NCI-H2171 (cell line): ENCODE data around the gene KCNAB1.

Experiments
- DNase-seq: peaks from one replicate; lab custom pipeline; 2025; lab: John Stamatoyannopoulos, UW

KCNAB1 gene

DNA sequence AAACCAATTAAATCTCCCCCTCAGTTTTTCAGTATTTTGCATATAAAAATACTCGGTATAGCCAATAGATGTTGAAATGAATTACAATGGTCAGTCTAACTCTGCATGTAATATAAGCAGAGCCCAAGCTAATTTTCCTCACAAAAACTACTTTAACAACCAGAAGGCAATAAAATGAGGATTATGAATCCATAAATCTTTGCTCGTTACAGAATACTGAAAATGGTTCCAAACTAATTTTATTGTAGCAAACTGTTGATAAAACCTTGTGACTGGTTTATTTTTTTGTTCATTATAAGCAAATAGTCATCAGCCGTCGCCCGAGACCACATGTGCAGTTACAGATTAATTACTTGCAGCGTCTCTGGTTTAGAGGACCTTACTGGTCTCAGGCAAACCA is 251.3 kb downstream of the KCNAB1 start:
- DNase-seq: no peak

DNA sequence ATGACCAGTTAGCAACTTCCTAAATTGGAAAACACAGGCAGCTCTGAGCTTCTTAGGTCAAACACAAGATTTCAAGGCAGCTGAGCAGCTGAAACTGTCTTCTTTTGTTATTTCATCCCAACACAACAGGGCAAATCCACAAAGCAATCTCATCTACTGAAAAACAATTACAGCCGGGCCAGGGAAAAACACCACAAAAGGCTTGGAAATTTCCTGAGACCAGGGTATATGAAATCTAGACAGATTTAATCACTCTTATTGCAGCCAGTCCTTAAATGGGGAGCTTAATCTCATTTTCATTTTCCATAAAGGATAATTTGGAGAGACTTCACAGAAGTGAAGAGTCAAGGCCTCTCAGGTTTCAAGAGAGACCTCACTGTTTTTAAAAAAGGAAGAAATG is 252.7 kb downstream of the KCNAB1 start:
- DNase-seq: no peak

DNA sequence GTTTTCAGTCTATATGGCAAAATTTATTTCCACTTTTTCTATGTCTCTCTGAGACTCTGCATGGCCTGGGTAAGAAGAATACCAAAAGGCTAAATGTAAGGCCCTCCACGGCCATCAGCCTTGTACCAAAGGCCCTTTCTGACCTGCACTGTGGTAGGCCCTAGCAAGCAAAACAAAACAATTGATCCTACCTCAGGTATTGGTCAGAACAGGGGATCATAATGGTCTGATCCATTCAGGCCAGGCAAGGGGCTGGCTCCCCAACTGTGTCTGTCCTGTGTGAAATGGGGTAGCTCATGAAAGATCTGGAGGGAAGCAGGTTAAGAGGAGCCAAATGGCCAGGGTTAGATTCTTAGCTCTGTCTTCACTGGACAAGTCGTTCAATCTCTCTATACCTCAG is 253.3 kb downstream of the KCNAB1 start:
- no peak for DNase-seq

DNA sequence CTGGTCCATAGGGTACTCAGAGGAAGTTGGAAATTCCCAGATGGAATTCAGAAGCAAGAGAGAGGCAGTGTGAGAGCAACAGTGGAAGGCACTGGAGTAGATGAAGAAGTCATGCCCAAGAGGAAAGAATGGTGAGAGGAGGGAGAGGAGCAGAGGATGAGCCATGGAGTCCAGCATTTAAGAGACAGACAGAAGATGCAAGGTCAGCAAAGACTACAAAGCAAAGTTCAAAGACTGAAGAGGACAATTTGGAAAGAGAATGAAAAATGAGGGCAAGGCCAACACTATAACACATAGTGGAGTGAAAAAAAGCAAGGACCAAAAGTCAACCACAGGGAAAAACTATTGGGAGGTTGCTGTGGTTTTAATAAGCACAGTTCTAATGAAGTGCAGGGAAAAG is 255.8 kb downstream of the KCNAB1 start:
- DNase-seq: no peak

DNA sequence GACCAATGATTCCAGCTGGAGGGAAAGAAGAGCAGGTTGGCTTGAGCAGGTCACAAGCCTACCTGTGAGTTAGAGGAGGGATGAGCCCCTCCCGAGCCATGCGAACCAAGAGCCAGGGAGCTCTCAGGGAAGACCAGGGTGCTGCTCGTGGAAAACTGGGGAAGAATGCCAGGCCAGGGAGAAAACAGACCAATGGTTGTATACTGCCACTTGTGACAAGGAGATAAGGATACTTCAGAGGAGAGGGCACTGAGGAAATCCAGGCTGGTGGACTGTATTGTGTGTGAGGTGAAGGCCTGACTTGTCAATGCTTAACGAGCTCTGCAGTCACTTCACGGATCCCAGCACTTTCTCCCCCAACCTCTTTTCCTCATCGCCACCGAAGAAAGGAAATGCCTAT is 256.9 kb downstream of the KCNAB1 start:
- no peak for DNase-seq

DNA sequence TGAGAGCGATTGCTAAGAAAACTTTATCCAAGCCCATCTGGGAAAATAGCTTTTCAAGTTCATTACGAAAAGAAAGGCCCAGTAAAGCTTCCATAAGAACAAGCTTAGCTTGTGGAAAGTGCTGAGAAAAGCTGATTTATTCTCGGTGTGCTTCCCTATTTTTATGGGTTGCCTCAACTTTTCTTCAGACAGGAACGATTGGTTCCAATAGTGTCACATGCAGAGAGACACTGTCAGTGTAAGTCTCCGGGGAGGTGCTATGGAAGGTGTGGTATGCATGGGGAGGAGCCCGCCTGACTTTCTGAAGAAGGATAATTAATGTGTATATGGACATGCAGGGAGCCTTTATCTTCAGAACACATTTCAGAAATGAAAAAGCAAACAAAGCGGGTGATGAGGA is 257.3 kb downstream of the KCNAB1 start:
- no peak for DNase-seq

DNA sequence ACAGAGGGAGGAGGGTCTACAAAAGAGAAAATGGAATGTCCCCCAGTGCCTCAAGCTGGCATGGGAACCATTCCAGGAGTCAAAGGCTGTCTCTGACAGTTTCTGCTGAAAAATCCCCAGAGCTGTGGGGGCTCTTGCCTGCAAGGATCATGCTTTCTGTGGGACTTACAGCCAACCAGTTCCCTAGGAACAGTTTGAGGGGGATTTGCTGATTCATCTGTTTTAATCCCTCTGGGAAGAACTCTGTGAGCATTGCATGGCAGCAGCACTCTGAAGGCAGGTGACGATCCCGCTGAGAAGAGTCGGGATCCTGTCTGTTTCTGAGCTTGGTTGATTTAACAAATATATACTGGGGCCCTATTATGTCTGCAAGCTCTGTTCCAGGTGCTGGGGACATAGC is 258.5 kb downstream of the KCNAB1 start:
- no peak for DNase-seq

DNA sequence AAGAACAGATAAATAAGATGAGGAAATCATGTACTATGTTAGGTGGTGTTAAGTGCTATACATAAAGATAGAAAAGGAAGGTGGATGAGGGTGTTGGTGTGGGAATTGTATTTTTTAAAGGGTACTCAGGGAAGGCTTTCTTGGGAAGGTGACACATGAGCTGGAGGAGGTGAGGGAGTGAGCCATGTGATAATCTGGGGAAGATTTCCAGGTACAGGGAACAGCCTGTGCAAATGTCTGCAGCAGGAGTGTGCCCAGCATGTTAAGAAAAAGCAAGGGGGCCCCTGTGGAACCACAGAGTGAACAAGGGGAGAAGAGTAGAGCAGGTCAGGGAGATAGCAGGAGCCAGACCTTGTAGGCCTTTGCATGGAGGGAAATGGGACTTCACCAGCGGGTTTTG is 258.9 kb downstream of the KCNAB1 start:
- DNase-seq: no peak

DNA sequence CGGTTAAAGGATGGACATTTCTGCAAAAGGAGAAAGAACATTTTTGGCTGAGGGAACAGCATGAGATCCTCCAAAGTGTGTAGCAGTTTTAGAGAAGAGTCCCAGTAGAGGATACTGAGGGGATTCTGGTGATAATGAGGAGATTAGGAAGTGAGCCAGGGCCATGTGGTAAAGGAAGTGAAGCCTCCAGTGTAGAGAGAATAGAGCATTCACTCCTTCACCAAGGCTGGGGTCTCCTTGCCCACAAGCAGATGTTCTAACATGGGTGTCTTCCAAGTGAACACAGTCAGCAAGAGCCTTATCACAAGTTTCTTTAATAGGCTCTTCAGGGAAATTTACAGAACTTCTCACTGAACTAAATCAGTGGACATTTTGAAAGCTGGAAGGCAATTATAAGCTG is 260.9 kb downstream of the KCNAB1 start:
- DNase-seq: no peak

DNA sequence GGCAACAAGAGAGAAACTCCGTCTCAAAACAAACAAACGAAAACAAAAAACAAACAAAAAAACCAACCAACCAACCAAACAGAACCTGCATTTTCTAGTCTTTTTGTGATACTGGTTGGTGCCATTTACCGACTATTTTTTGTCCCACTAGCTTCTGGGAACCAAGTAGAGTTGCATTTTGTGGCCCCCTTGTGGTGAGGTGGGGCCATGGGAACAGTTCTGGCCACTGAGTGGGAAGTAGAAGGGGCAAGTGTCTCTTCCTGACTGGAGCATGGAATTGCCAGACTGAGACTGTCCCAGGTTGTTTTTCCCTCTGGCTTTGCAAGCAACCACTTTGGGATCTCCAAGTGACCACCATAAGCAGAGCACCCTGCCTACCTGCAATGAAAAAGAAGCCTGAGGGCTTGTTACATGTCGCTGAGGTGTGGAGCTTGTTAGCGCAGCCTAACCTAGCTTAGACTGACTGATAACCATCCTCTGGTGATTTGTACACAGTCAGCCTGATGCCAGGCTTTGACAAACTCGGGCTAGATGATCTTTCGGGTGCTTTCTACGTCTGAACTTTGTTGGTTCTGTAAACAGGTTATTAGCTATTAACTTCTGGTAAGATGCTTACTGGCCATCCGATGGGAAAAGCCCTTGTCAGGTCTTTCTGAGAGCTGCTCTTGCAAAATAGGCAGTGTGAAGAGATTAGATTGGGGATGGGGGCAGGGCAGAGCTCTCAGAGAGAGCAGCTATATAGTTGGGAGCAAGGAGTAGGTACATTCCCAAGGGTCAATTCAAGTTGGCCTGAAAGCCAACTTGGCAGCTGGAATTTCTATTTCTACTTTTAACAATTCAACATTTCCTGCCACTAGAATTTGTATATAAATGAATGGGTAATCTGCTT is 262.3 kb downstream of the KCNAB1 start:
- DNase-seq: no peak

DNA sequence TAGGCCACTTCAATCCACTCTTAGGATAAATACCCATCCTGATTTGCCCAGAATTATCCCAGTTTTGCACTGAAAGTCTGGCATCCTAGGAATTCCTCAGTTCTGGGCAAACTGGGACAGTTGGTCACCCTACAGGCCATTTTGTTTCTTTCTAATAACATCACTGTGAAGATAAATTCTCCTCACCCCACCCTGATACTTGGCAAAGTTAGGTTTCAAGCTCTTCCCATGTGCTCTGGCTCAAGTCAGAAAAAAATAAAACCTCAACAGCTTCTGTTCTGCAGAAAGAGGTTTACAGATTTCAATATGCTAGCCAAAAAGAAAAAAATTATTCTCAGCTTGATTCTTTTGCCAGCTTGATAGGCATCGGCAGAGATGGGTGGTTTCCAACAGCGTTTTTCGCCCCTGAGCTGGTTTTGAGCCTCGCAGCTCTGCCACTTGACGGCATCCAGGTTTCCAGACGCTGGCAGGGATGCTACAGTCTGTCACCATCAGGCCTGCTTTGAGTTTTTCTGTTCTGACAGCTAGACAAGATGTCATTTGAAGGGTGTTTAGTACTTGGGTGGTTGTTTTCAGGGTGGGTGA is 263.2 kb downstream of the KCNAB1 start:
- DNase-seq: no peak

DNA sequence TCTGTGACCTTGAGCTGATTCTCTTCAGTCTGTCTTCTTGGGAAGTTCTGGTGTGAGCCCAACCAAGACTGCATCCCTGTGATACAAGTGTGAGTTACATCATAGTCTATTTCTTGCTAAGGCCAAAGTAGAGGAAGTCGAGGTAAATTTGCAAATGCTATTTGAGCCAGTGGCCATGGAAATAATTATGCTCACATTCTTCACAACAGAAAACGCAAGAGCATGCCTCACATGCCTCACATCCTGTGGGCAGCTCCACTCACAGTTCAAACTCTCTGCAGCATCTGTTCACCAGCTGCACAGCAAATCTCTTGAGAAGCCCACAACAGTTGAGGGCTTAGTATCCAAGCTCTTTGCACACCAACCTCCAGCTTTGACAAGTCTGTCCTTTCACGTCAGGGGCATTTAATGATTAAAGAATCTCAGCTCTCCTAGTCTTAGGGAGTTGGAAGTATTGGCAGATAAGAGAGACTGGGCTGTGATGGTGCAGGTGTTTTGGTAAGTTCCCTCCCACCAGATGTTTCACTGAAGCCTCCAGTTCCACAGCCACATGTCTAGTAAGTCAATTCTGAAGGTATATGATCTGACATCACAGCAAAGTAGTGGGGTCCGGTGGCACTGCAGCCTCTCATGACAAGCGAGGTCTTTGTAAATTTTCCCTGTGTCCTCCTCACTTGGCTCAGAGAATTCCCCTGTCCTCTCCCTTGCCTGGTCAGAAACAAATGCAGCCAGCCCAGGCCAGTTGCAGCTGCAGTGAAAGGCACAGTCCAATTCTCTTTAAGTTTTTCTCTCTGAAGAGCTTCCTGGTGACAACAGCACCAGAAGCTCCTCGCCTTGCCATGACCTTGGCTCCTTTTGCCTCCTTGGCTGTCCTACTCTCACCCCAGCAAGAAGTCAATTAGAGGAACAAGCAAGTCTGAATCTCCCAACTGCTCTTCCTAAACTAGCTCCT is 268.4 kb downstream of the KCNAB1 start:
- no peak for DNase-seq

DNA sequence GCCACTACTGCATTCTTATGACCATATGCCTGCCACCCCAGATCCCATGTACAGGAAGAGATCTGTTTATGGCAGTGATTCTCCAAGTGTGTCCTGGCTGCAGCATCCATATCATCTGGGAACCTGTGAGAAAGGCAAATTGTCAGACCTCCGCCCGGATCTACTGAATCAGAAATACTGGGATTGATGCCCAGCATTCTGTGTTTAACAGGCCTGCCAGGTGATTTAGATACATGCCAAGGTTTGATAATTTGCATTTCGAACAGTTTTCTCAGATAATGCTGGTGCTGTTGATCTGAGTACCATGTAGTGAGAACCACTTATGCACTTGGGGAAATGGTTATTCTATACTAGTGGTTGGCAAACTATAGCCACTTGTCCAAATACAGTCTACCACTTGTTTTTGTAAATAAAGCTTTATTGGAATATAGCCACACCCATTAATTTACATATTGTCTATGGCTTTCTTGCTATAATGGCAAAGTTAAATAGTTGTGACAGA is 269.1 kb downstream of the KCNAB1 start:
- no peak for DNase-seq

DNA sequence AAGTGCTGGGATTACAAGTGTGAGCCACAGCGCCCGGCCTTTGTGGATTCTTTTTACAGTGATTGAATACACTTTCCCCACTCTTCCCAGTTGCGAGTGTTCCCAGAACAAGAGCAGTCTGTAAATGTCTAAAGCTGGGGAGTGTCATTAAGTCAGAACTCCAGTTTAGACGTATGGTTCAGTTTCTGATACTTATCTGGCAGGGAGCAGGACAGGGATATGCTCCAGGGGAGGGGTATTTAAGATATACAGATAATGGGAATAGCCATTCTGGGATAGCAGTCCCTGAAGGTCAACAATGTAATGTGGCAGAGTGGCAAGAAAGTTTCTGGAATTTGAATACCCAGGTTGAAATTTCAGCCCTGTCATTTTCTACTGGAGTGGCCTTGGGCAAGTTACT is 270.5 kb downstream of the KCNAB1 start:
- DNase-seq: no peak

DNA sequence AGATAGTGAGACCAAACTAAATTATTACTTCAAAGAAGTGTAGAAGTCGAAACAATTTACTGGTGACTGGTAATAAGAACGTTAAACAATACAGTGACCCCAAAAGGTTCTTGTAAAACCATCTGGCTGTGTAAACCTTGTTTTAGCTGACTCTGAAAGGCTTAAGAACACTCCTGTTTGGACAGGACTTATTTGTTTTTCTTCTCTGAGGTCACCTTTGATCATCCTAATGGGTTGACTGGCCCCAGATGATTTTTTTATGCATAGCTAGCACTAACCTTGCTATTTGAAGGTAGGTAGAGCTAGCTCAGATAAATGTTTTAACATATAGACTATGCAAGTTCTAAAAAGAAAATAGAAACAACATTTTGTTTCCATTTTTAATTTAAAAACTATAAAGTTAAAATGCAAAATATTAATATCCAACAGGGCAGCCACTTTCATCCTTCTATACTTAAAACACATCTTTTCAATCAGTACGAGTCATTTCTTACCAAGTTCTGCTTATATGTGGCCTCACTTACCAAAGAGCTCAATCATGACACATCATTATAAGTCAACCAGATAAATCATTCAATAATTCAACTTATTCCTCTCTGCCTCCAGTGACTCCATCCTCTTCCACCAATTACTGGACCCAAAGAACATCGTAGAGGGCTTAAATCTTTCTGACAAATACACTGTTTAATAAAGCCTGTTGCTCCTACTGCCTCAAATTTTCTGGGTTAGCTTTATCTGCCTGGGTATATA is 275.8 kb downstream of the KCNAB1 start:
- no peak for DNase-seq

DNA sequence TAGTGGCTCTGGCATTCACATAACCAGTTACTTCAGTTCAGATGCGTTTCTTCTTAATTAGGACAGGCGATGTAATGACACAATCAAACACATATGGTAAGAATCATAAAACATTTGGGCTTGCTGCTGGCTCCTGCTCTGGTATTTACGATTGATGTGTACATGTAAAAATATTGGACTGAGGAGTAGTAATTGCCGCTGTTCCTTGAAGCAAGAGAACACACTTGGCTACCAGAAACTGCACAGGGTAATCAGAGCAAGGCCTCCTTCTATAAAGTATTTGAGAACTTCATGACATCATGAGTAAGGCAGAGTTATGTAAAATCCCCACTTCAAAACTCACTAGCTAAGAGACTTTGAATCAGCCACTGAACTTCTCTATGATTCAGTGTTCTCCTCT is 276.5 kb downstream of the KCNAB1 start:
- no peak for DNase-seq

DNA sequence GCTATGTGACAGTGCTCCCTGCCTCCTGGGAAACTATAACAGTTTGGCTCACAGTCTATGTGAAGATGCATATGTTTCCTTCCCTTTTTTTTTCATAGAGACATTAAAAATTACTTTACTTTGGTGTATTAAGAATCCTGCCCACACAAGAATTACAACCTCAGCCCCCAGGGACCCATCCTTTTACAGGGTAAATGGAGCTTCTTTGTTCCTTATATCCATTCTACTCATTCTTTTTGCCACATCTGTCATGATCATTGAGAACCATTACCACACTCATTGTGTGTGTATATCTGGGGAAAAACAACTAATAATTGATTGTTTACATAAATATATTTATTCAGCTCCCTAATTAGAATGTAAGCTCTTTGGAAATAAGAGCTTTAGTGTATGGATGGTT is 277.2 kb downstream of the KCNAB1 start:
- no peak for DNase-seq

DNA sequence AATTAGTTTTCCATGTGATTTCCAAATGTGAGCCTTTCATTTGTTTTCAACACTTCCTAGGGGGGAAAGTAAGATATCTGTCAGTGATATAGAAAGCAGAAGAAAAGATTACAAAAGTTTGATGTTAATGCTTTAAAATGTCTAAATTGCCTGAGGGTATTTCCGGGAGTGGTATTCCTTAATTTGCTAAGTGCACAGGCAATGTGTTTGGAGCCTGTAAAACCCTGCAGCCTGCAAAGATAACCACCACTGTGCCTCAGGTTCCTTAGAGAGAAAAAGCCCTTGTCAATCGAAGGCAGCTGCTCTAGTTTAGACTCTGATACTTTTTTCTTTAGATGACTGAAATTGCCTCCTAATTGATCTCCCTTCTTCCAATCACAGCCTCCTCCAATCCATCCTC is 279.7 kb downstream of the KCNAB1 start:
- DNase-seq: no peak

DNA sequence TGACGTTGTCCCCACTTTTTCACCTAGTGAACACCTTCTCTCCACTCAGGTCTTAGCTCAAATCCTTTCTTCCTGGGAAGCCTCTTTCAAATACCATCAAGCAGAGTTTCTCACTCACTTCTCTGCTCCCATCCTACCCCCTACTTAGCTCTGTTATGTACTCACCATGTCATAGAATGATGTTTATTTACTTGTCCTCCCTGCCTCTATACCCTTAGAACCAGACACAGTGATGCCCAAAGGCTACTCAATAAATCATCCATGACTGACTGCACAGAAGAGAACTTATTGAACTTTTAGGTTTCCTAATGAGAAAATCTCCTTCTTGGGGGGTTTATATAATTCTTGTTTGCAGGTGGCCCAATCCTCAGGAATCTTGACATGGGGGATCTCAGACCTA is 280.4 kb downstream of the KCNAB1 start:
- no peak for DNase-seq

DNA sequence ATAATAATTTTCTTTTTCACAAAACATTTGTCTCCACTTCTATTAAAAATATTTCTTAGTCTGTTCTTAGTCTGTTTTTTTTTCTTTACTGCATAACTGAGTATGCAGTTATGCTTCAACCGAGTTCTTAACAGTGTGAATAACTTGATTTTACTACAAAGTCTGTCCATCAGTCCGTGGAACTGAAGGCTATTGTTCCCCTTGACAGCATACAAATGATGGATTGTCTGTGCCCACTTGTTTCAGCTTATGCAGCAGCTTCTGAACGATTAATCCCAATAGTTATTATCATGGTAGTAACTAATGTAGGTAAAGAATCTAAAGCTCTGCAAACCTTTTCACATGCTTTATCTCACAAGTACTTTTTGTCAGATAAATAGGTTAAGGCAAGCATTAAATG is 283.8 kb downstream of the KCNAB1 start:
- no peak for DNase-seq

DNA sequence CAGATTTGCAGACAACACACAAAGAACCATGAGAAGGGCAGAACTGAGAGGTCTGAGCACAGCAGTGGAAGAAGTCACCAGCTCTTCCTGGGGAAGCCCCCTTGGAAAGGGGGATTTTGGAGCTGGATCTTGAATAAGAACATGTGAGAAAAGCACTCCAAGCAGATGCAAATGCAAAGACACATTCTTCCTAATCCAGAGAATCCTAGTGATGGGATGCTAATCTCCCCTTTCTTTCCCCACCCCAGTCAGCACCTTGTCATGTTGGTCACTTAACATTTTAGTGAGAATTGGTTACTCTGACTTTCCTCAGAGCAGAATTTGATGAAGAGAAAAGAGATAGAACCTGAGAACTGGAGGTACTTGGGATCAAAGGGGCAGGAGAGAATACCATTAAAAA is 286.0 kb downstream of the KCNAB1 start:
- no peak for DNase-seq
